Activated CD4-positive, alpha-beta T cell treated with anti-CD3 and anti-CD28 coated beads, Interleukin-2, amount 10 ng/mL, durations not matched to agents 24 days and 14 days (primary cell): ENCODE results near the gene SLC24A3. TPM values are rescaled to one million over a fixed set of nuclear protein-coding genes. Genes with fewer than 3 reads are reported as not detected.

ENCODE experiments used
- DNase-seq: peaks from one replicate; pipeline ENCODE4 v3.0.0; 2022
- H3K27ac Mint-ChIP-seq: one replicate; pipeline ENCODE4 v1.8.0; 2022; ENCODE audit warnings: mild to moderate bottlenecking, mixed read lengths
- H3K27me3 Mint-ChIP-seq: one replicate; pipeline ENCODE4 v1.8.0; 2022; ENCODE audit warnings: mixed read lengths
- H3K36me3 Mint-ChIP-seq: one replicate; pipeline ENCODE4 v1.8.0; 2022; ENCODE audit warnings: low read depth, mild to moderate bottlenecking, mixed read lengths
- H3K4me1 Mint-ChIP-seq: one replicate; pipeline ENCODE4 v1.8.0; 2021; ENCODE audit warnings: mixed read lengths
- H3K4me3 Mint-ChIP-seq: one replicate; pipeline ENCODE4 v1.8.0; 2022; ENCODE audit warnings: mild to moderate bottlenecking, moderate library complexity, mixed read lengths
- H3K9me3 Mint-ChIP-seq: one replicate; pipeline ENCODE4 v1.8.0; 2021; ENCODE audit warnings: mixed read lengths
- intact Hi-C: fragments of 100-400 bp; cut with micrococcal nuclease; formaldehyde crosslinking; loops from one replicate; pipeline ENCODE4 v1.15.1; 2023
- total RNA-seq: library from RNA; stranded (reverse); gene quantifications from 2 replicates; pipeline ENCODE4 v1.2.3, GENCODE V29; 2022

The SLC24A3 gene
- total RNA-seq, 1 donor from 2014 or later = not detected

GRCh38 chr20:19605786-19606485 is 393.5 kb downstream of the SLC24A3 start:
- Mint-ChIP-seq H3K4me1 (no peaks in the 10 kb centered on the region), H3K27ac (no peak overlapping the region), H3K4me3 (no peak overlapping the region), H3K27me3 (no peaks in the 10 kb centered on the region), H3K9me3 (no peaks in the 10 kb centered on the region), H3K36me3 (no peaks in the 10 kb centered on the region)
- no peak for DNase-seq
- intact Hi-C loops = no loop called here

GRCh38 chr20:19609642-19610223 is 397.3 kb downstream of the SLC24A3 start:
- Mint-ChIP-seq H3K36me3 (no peaks in the 10 kb centered on the region), H3K9me3 (no peaks in the 10 kb centered on the region), H3K4me1 (no peaks in the 10 kb centered on the region), H3K4me3 (no peak overlapping the region), H3K27ac (no peak overlapping the region), H3K27me3 (no peaks in the 10 kb centered on the region)
- DNase-seq = no peak
- intact Hi-C loops = no loop called here

- Mint-ChIP-seq H3K4me3 (no peak overlapping the region), H3K4me1 (no peaks in the 10 kb centered on the region), H3K36me3 (no peaks in the 10 kb centered on the region), H3K27ac (no peak overlapping the region), H3K27me3 (no peaks in the 10 kb centered on the region), H3K9me3 (no peaks in the 10 kb centered on the region)
- intact Hi-C loops = no loop called here
- DNase-seq = no peak
These were observed 403.2 kb downstream of the SLC24A3 start for GRCh38 chr20:19615629-19616028.

GRCh38 chr20:19616081-19616480 is 403.6 kb downstream of the SLC24A3 start:
- Mint-ChIP-seq H3K4me1 (no peaks in the 10 kb centered on the region), H3K27ac (no peak overlapping the region), H3K9me3 (no peaks in the 10 kb centered on the region)

GRCh38 chr20:19616620-19617019 is 404.2 kb downstream of the SLC24A3 start:
- Mint-ChIP-seq H3K36me3 (no peaks in the 10 kb centered on the region), H3K4me3 (no peak overlapping the region), H3K4me1 (no peaks in the 10 kb centered on the region), H3K9me3 (no peaks in the 10 kb centered on the region), H3K27ac (no peak overlapping the region), H3K27me3 (no peaks in the 10 kb centered on the region)
- intact Hi-C loops = no loop called here
- DNase-seq = no peak

More at GRCh38 chr20:19616081-19616480, 403.6 kb downstream of the SLC24A3 start:
- Mint-ChIP-seq H3K36me3 (no peaks in the 10 kb centered on the region), H3K4me3 (no peak overlapping the region), H3K27me3 (no peaks in the 10 kb centered on the region)
- no peak for DNase-seq
- intact Hi-C loops = no loop called here

- H3K4me3 Mint-ChIP-seq = no peak overlapping the region
- H3K36me3 Mint-ChIP-seq = no peaks in the 10 kb centered on the region
- no peaks in the 10 kb centered on the region for H3K27me3 Mint-ChIP-seq
- no peaks in the 10 kb centered on the region for H3K9me3 Mint-ChIP-seq
- H3K27ac Mint-ChIP-seq = no peak overlapping the region
- intact Hi-C loops = no loop called here
- H3K4me1 Mint-ChIP-seq = no peaks in the 10 kb centered on the region
- no peak for DNase-seq
These were observed 404.8 kb downstream of the SLC24A3 start for GRCh38 chr20:19617256-19617655.

- H3K27me3 Mint-ChIP-seq = no peaks in the 10 kb centered on the region
- H3K4me1 Mint-ChIP-seq = no peaks in the 10 kb centered on the region
- no peak overlapping the region for H3K4me3 Mint-ChIP-seq
- intact Hi-C loops = no loop called here
- DNase-seq = no peak
- no peaks in the 10 kb centered on the region for H3K36me3 Mint-ChIP-seq
- peaks cover 4% of the 10 kb centered on the region for H3K9me3 Mint-ChIP-seq
- no peak overlapping the region for H3K27ac Mint-ChIP-seq
These were observed 406.3 kb downstream of the SLC24A3 start for GRCh38 chr20:19618711-19619110.

- Mint-ChIP-seq H3K27me3 (no peaks in the 10 kb centered on the region), H3K27ac (no peak overlapping the region), H3K36me3 (no peaks in the 10 kb centered on the region), H3K4me1 (no peaks in the 10 kb centered on the region), H3K4me3 (no peak overlapping the region), H3K9me3 (peaks cover 11% of the 10 kb centered on the region)
- intact Hi-C loops = no loop called here
- no peak for DNase-seq
These were observed 407.5 kb downstream of the SLC24A3 start for GRCh38 chr20:19619904-19620430.

- peaks cover 11% of the 10 kb centered on the region for H3K9me3 Mint-ChIP-seq
- no peak for DNase-seq
- intact Hi-C loops = no loop called here
- no peaks in the 10 kb centered on the region for H3K36me3 Mint-ChIP-seq
- H3K4me1 Mint-ChIP-seq = no peaks in the 10 kb centered on the region
- H3K27me3 Mint-ChIP-seq = no peaks in the 10 kb centered on the region
- H3K4me3 Mint-ChIP-seq = no peak overlapping the region
- no peak overlapping the region for H3K27ac Mint-ChIP-seq
These were observed 408.0 kb downstream of the SLC24A3 start for GRCh38 chr20:19620446-19620845.

- Mint-ChIP-seq H3K27me3 (no peaks in the 10 kb centered on the region), H3K4me3 (no peak overlapping the region), H3K27ac (no peak overlapping the region), H3K4me1 (no peaks in the 10 kb centered on the region), H3K9me3 (peaks cover 11% of the 10 kb centered on the region), H3K36me3 (no peaks in the 10 kb centered on the region)
- intact Hi-C loops = no loop called here
- no peak for DNase-seq
These were observed 408.6 kb downstream of the SLC24A3 start for GRCh38 chr20:19621072-19621471.

GRCh38 chr20:19624221-19624965 is 412.0 kb downstream of the SLC24A3 start:
- DNase-seq = no peak
- H3K27ac Mint-ChIP-seq = no peak overlapping the region
- H3K4me3 Mint-ChIP-seq = no peak overlapping the region
- H3K27me3 Mint-ChIP-seq = no peaks in the 10 kb centered on the region
- peaks cover 11% of the 10 kb centered on the region for H3K9me3 Mint-ChIP-seq
- intact Hi-C loops = no loop called here
- H3K4me1 Mint-ChIP-seq = no peaks in the 10 kb centered on the region
- H3K36me3 Mint-ChIP-seq = no peaks in the 10 kb centered on the region

GRCh38 chr20:19625426-19625825 is 413.0 kb downstream of the SLC24A3 start:
- Mint-ChIP-seq H3K4me3 (no peak overlapping the region), H3K36me3 (no peaks in the 10 kb centered on the region), H3K27ac (no peak overlapping the region), H3K27me3 (no peaks in the 10 kb centered on the region), H3K4me1 (no peaks in the 10 kb centered on the region), H3K9me3 (peaks cover 11% of the 10 kb centered on the region)
- intact Hi-C loops = no loop called here
- no peak for DNase-seq

GRCh38 chr20:19626896-19627295 is 414.5 kb downstream of the SLC24A3 start:
- Mint-ChIP-seq H3K36me3 (no peaks in the 10 kb centered on the region), H3K4me1 (no peaks in the 10 kb centered on the region), H3K9me3 (peaks cover 11% of the 10 kb centered on the region), H3K4me3 (no peak overlapping the region), H3K27ac (no peak overlapping the region), H3K27me3 (no peaks in the 10 kb centered on the region)
- no peak for DNase-seq
- intact Hi-C loops = no loop called here

- Mint-ChIP-seq H3K9me3 (peaks cover 7% of the 10 kb centered on the region), H3K4me3 (no peak overlapping the region), H3K27ac (no peak overlapping the region), H3K27me3 (no peaks in the 10 kb centered on the region), H3K4me1 (no peaks in the 10 kb centered on the region), H3K36me3 (no peaks in the 10 kb centered on the region)
- peak; percentile 83 for DNase-seq
- intact Hi-C loops = loop anchor here (1.0 kb wide), 1 partner anchor 34 kb away; no protein-coding TSS in a partner anchor
These were observed 416.2 kb downstream of the SLC24A3 start for GRCh38 chr20:19628570-19629134.
